NCI-H82 treated with DMSO at 0.1 percent for 48 hours (cell line): ENCODE measurements around the gene ENHO.

Source experiments
- DNase-seq: peaks from one replicate; lab custom pipeline; 2025; ENCODE audit not compliant: unreplicated experiment; lab: John Stamatoyannopoulos, UW

ENHO gene

GRCh38 chr9:34508463-34508862, 14.3 kb downstream of the ENHO start:
- no peak for DNase-seq

- DNase-seq: no peak
These were observed 14.8 kb downstream of the ENHO start for GRCh38 chr9:34507966-34508365.

- no peak for DNase-seq
These were observed 15.2 kb downstream of the ENHO start for GRCh38 chr9:34507556-34507955.

GRCh38 chr9:34506623-34507022, 16.2 kb downstream of the ENHO start:
- no peak for DNase-seq

- DNase-seq: peak; percentile 95
These were observed 17.2 kb downstream of the ENHO start for GRCh38 chr9:34505370-34506120.

GRCh38 chr9:34503406-34503805, 19.4 kb downstream of the ENHO start:
- DNase-seq: no peak

GRCh38 chr9:34502891-34503290, 19.9 kb downstream of the ENHO start:
- no peak for DNase-seq

- no peak for DNase-seq
These were observed 20.3 kb downstream of the ENHO start for GRCh38 chr9:34502471-34502870.

GRCh38 chr9:34501889-34502425, 20.8 kb downstream of the ENHO start:
- DNase-seq: no peak

- DNase-seq: no peak
These were observed 21.4 kb downstream of the ENHO start for GRCh38 chr9:34501372-34501771.

- no peak for DNase-seq
These were observed 22.0 kb downstream of the ENHO start for GRCh38 chr9:34500623-34501267.

- no peak for DNase-seq
These were observed 23.7 kb downstream of the ENHO start for GRCh38 chr9:34499076-34499475.

- DNase-seq: no peak
These were observed 24.2 kb downstream of the ENHO start for GRCh38 chr9:34498553-34498952.

- no peak for DNase-seq
These were observed 26.6 kb downstream of the ENHO start for GRCh38 chr9:34496149-34496712.

GRCh38 chr9:34493972-34494535, 28.7 kb downstream of the ENHO start:
- no peak for DNase-seq

- no peak for DNase-seq
These were observed 30.7 kb downstream of the ENHO start for GRCh38 chr9:34492051-34492450.

GRCh38 chr9:34491596-34491995, 31.2 kb downstream of the ENHO start:
- no peak for DNase-seq

- no peak for DNase-seq
These were observed 32.0 kb downstream of the ENHO start for GRCh38 chr9:34490760-34491159.

- DNase-seq: no peak
These were observed 32.4 kb downstream of the ENHO start for GRCh38 chr9:34490360-34490759.

GRCh38 chr9:34486572-34486971, 36.2 kb downstream of the ENHO start:
- no peak for DNase-seq

- DNase-seq: no peak
These were observed 37.0 kb downstream of the ENHO start for GRCh38 chr9:34485822-34486221.

- DNase-seq: no peak
These were observed 38.1 kb downstream of the ENHO start for GRCh38 chr9:34484678-34485077.
